Measurements from ENCODE around the gene SEMA4A. TPM values are rescaled to one million over a fixed set of nuclear protein-coding genes. Genes with fewer than 3 reads are reported as not detected.

Gene SEMA4A
- polyA plus RNA-seq, 1 of the 3 experiments (the other 2 are of a cell fraction), result 1.3 TPM

DNA sequence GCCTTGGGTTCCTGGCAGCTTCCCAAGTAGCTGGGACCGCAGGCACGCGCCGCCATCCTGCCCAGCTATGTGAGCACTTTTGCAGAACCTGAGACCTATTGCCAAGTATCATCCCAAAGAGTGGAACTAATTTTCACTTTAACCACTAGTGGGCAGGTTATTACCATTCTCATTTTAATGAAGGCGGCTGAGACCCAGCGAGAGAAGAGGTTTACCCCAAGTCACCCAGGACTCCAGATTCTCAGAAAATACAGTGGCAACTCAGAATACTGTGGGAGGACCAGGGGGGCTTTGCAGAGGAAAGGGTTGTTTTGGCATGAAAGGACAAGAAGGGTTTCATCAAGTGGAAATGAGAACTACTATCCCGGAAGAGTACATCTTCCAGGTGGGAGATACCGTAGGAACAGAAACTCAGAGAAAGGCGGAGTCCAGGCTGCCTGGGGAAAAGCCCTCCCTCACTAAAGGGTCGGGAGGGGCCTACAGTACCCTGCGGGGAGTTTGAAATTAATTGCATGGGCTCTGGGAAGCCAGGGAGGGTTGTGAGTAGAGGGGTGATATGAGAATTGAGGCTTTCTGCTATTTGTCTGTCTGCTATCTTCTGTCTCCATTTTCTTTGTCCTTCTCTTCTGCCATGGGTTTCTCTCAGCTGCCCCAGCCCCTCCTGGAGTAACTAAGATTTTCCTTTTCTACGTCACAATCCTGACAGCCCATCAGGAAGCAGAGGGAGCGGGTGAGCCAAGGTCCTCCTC, 7.2 kb upstream of the SEMA4A start (continued):
- no peak for TF ChIP-seq REST (IDR thresholded peaks at IDR 0.05; ENCODE audit: low read depth, low read length)
- TF ChIP-seq GABPA (IDR thresholded peaks at IDR 0.05; ENCODE audit: low read depth), result no peak
- TF ChIP-seq SIN3A (IDR thresholded peaks at IDR 0.05; ENCODE audit: borderline replicate concordance, low read depth, low read length), result no peak
- TF ChIP-seq RCOR1 (IDR thresholded peaks at IDR 0.05; ENCODE audit: low read length), result peak; percentile 83
- TF ChIP-seq, protein P1, sequence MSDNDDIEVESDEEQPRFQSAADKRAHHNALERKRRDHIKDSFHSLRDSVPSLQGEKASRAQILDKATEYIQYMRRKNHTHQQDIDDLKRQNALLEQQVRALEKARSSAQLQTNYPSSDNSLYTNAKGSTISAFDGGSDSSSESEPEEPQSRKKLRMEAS (IDR thresholded peaks at IDR 0.05; ENCODE audit: low read depth), result peak; percentile 64; the same call in 1 of the 2 replicates
- TF ChIP-seq SMC3 (IDR thresholded peaks at IDR 0.05; ENCODE audit: low read depth, low read length), result peak; percentile 79
- no peak for TF ChIP-seq YY1 (IDR thresholded peaks at IDR 0.05; ENCODE audit: low read depth)
- no peak for TF ChIP-seq EZH2phosphoT487 (IDR thresholded peaks at IDR 0.05; ENCODE audit: borderline replicate concordance, low read depth)
- no peak for TF ChIP-seq GATA2 (CRISPR knock-in tag; IDR thresholded peaks at IDR 0.05)
- peak; percentile 87 for TF ChIP-seq RAD21 (IDR thresholded peaks at IDR 0.05; ENCODE audit: low read length)
- peak; percentile 57 for TF ChIP-seq POLR2AphosphoS5 (IDR thresholded peaks at IDR 0.05; ENCODE audit: low read depth, low read length)

DNA sequence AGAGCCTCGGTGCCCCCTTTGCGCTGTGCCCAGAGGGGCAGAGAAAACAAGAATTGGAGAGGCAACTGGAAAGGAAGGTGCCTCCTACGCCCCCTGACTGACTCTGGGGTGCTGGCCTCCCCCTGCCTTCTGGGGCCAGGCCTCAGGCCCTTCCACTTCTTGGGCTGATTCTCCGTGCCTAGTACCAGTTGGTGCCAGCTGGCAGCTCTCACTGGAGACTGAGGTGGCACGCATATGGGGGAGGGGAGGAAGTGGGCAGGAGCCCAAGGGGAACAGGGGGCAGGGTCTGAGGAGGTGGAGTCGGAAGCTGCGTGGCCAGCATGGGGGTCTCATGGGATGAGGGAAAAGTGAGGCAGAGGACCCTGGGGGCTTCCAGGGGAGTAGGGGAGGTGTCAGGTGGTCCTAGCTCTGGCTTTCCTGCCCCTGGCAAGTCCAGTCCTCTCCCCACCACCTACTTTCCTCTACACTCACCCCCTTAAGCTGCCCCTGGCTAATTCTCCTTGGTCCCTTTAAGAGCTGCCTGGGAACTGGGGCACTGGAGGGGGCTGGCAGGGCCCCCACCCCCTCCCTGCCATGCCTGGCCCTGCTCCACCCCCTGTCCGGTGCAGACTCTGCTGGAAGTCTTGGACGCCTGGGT, 6.5 kb upstream of the SEMA4A start:
- Histone ChIP-seq H3K9ac (no peak overlapping the region), H4K20me1 (ENCODE audit: insufficient read depth) (peaks cover 20% of the 10 kb centered on the region), H3K27ac (ENCODE audit: low read depth in 2 of 2, low read length in 1 of 2) (no peak overlapping the region; a peak in 2 of 4 replicates), H3F3A (replicated peaks; ENCODE audit: insufficient read depth) (peaks cover 51% of the 10 kb centered on the region), H3K9me2 (no peaks in the 10 kb centered on the region), H3K79me2 (ENCODE audit: insufficient read depth) (no peaks in the 10 kb centered on the region), H3K27me3 (ENCODE audit: insufficient read depth) (no peaks in the 10 kb centered on the region), H3K9me3 (no peaks in the 10 kb centered on the region), H3K4me3 (ENCODE audit: low read depth in 2 of 2, low read length in 1 of 2) (no peak overlapping the region), H3K4me2 (peak overlapping the region; percentile 61; the same call in 1 of the 2 replicates), H2AFZ (ENCODE audit: low read depth) (no peak overlapping the region), H3K4me1 (ENCODE audit: control insufficient read depth in 1 of 2, insufficient read depth in 2 of 2, low read depth in 1 of 2, low read length in 1 of 2) (peaks cover 12 to 15% of the 10 kb centered on the region in 2 experiments), H3K36me3 (replicated peaks in 1 of 2; ENCODE audit: control insufficient read depth in 1 of 2, insufficient read depth in 2 of 2, low read length in 1 of 2) (no peaks in the 10 kb centered on the region)
- TF ChIP-seq NFIC (IDR thresholded peaks at IDR 0.05; ENCODE audit: borderline replicate concordance) (peak; percentile 59; the same call in 1 of the 2 replicates), EP300 (IDR thresholded peaks at IDR 0.05; ENCODE audit: borderline replicate concordance in 1 of 2, low read depth in 1 of 2, low read length in 1 of 2) (no peak)
- WGBS (ENCODE audit: low lambda C conversion rate), result 55% methylated on average over 9 of the region's 9 CpGs
- POLR2A ChIA-PET, result interaction anchor here (1.4 kb wide), 1 partner anchor 66 kb away, joined by 4 read pairs; the partner anchor contains the start of gene PMF1
- DNase-seq, result no peak
- CTCF ChIA-PET, result interaction anchor here (1.0 to 40.5 kb wide), 15 partner anchors 8 to 239 kb away, joined by 3 to 1559 read pairs (median 6); partner anchors contain the start of genes MEX3A, PMF1 and SMG5
